HCT116 (cell line): Measurements from ENCODE around the gene HEY2. TPM values are rescaled to one million over a fixed set of nuclear protein-coding genes. Genes with fewer than 3 reads are reported as not detected.

ENCODE experiments used
- ATAC-seq: fragments of 200-7000 bp; cut with Tn5 transposase; 2 replicates; pipeline ENCODE4 v1.9.1; 2020; ENCODE audit warnings: mild to moderate bottlenecking, moderate library complexity
- BruUV-seq: library from RNA; stranded (reverse); fragments of 400-500 nt; replicated peaks from 2 replicates; lab custom pipeline; 2021; lab: Mats Ljungman, UMichigan
- CTCF ChIA-PET: fragments of 300-600 bp; sonication (Branson Sonifier 250); formaldehyde crosslinking; loops from one replicate; lab custom pipeline; 2021; ENCODE audit warnings: antibody characterized with exemption; lab: Charles Lee
- POLR2A ChIA-PET: fragments of 300-600, 350-600 bp; sonication (Branson Sonifier 250); formaldehyde crosslinking; loops from one replicate; lab custom pipeline; 2021; ENCODE audit warnings: antibody characterized with exemption; lab: Charles Lee
- RAD21 ChIA-PET, 2 experiments: fragments of 300-600 bp; sonication (Branson Sonifier 250); formaldehyde crosslinking; loops; one replicate each; lab custom pipeline; 2023; ENCODE audit warnings: low total read pairs in 2 of 2; ENCODE audit not compliant: uncharacterized antibody in 2 of 2, unreplicated experiment in 2 of 2, low non-redundant PET in 1 of 2; lab: Charles Lee
- DNase-seq: peaks from one replicate; pipeline ENCODE4 v3.0.0-alpha.2; 2010; ENCODE audit warnings: low read depth, low spot score
- H2AFZ ChIP-seq: fragments of 200-600 bp; shearing (Covaris generic), sonication (generic); 2 replicates; pipeline ENCODE4 v1.6.1; 2017; ENCODE audit warnings: low read depth, mixed run types, mixed read lengths, antibody characterized with exemption, low read length; ENCODE audit not compliant: poor library complexity, severe bottlenecking
- H3K27ac ChIP-seq: 2 replicates; pipeline ENCODE4 v1.5.1; 2012; ENCODE audit warnings: low read depth, low read length
- H3K27me3 ChIP-seq: fragments of 200-600 bp; sonication (generic); 2 replicates; pipeline ENCODE4 v1.6.1; 2016; ENCODE audit warnings: mixed run types, low read length, mixed read lengths; ENCODE audit not compliant: insufficient read depth
- H3K36me3 ChIP-seq, 2 experiments: fragments of 200-500 bp in 1 of 2; fragments of 200-600 bp in 1 of 2; sonication (Bioruptor generic) in 1 of 2; sonication (generic) in 1 of 2; 2 replicates each; pipeline versions ENCODE4 v1.5.1 to v1.6.1; 2014 to 2016; ENCODE audit warnings: low read length in 2 of 2, inconsistent platforms in 1 of 2, mixed read lengths in 1 of 2, mixed run types in 1 of 2; ENCODE audit not compliant: insufficient read depth in 2 of 2, control insufficient read depth in 1 of 2
- H3K4me1 ChIP-seq, 2 experiments: fragments of 200-600 bp in 1 of 2; sonication (generic) in 1 of 2; 2 replicates each; pipeline versions ENCODE4 v1.5.1 to v1.6.1; 2012 to 2017; ENCODE audit warnings: low read length in 2 of 2, inconsistent platforms in 1 of 2, mild to moderate bottlenecking in 1 of 2, mixed read lengths in 1 of 2, mixed run types in 1 of 2, moderate library complexity in 1 of 2; ENCODE audit not compliant: insufficient read depth in 2 of 2, control insufficient read depth in 1 of 2
- H3K4me2 ChIP-seq: fragments of 200-600 bp; sonication (generic); 2 replicates; pipeline ENCODE4 v1.6.1; 2017; ENCODE audit warnings: mixed run types, low read length, mixed read lengths
- H3K4me3 ChIP-seq, 2 experiments: fragments of 200-600 bp in 1 of 2; sonication (generic) in 1 of 2; replicated peaks in 1 of 2; 2 replicates each; pipeline ENCODE4 v1.5.1; 2011 to 2016; ENCODE audit warnings: low read length in 2 of 2, control low read depth in 1 of 2, low read depth in 1 of 2, mild to moderate bottlenecking in 1 of 2, mixed read lengths in 1 of 2, mixed run types in 1 of 2
- H3K79me2 ChIP-seq: fragments of 200-600 bp; sonication (generic); 2 replicates; pipeline ENCODE4 v1.6.1; 2017; ENCODE audit warnings: mild to moderate bottlenecking, mixed run types, low read length, moderate library complexity, mixed read lengths; ENCODE audit not compliant: insufficient read depth
- H3K9ac ChIP-seq: fragments of 200-600 bp; sonication (generic); 2 replicates; pipeline ENCODE4 v1.6.1; 2016; ENCODE audit warnings: low read length, mixed read lengths
- H3K9me2 ChIP-seq: fragments of 200-600 bp; sonication (generic), shearing (Covaris generic); 2 replicates; pipeline ENCODE4 v1.6.1; 2017; ENCODE audit warnings: mixed run types, mild to moderate bottlenecking, moderate library complexity; ENCODE audit not compliant: insufficient read depth
- H3K9me3 ChIP-seq, 2 experiments: fragments of 200-500 bp in 1 of 2; fragments of 200-600 bp in 1 of 2; sonication (Bioruptor generic) in 1 of 2; sonication (generic) in 1 of 2; 2 replicates each; pipeline ENCODE4 v1.6.1; 2014 to 2017; ENCODE audit warnings: low read length in 2 of 2, mixed read lengths in 2 of 2, inconsistent platforms in 1 of 2, low read depth in 1 of 2, mild to moderate bottlenecking in 1 of 2, mixed run types in 1 of 2, moderate library complexity in 1 of 2; ENCODE audit not compliant: control insufficient read depth in 1 of 2, insufficient read depth in 1 of 2
- H4K20me1 ChIP-seq: fragments of 200-600 bp; sonication (generic), shearing (Covaris generic); 2 replicates; pipeline ENCODE4 v1.6.1; 2017; ENCODE audit warnings: mixed run types, mild to moderate bottlenecking, moderate library complexity; ENCODE audit not compliant: insufficient read depth
- ATF3 ChIP-seq: IDR thresholded peaks from 2 replicates; pipeline ENCODE4 v1.6.1; 2012
- CTCF ChIP-seq, 3 experiments: fragments of 200-600 bp in 1 of 3; sonication (generic) in 1 of 3; IDR thresholded peaks in 2 of 3; conservative IDR thresholded peaks in 1 of 3; 2 replicates each; pipeline ENCODE4 v1.5.1; 2012 to 2017; ENCODE audit warnings: low read depth in 2 of 3, low read length in 2 of 3, antibody characterized with exemption in 1 of 3, borderline replicate concordance in 1 of 3, control low read depth in 1 of 3, mild to moderate bottlenecking in 1 of 3, mixed read lengths in 1 of 3, mixed run types in 1 of 3, moderate library complexity in 1 of 3; ENCODE audit not compliant: insufficient read depth in 1 of 3
- EGR1 ChIP-seq: IDR thresholded peaks from 2 replicates; pipeline ENCODE4 v1.6.1; 2012; ENCODE audit warnings: low read depth
- EZH2phosphoT487 ChIP-seq: fragments of 200-600 bp; IDR thresholded peaks from 2 replicates; pipeline ENCODE4 v1.6.1; 2018; ENCODE audit warnings: antibody characterized with exemption, borderline replicate concordance
- JUND ChIP-seq: IDR thresholded peaks from 2 replicates; pipeline ENCODE4 v1.6.1; 2012
- POLR2A ChIP-seq: IDR thresholded peaks from 2 replicates; pipeline ENCODE4 v1.7.0; 2011; ENCODE audit warnings: borderline replicate concordance; ENCODE audit not compliant: insufficient read depth, insufficient read length; ENCODE audit errors: extremely low read depth
- RAD21 ChIP-seq: IDR thresholded peaks from 2 replicates; pipeline ENCODE4 v1.6.1; 2012; ENCODE audit warnings: low read depth, mild to moderate bottlenecking
- SRF ChIP-seq: IDR thresholded peaks from 2 replicates; pipeline ENCODE4 v1.6.1; 2012; ENCODE audit warnings: low read depth
- YY1 ChIP-seq: IDR thresholded peaks from 2 replicates; pipeline ENCODE4 v1.6.1; 2011; ENCODE audit warnings: low read length, low read depth, moderate library complexity, mild to moderate bottlenecking; ENCODE audit not compliant: insufficient replicate concordance; ENCODE audit errors: extremely low read depth
- ZNF274 ChIP-seq: fragments of 200-500 bp; sonication (Bioruptor generic); IDR thresholded peaks from 2 replicates; pipeline ENCODE4 v1.6.1; 2014; ENCODE audit warnings: mild to moderate bottlenecking, low read depth, low read length, inconsistent platforms
- intact Hi-C: fragments of 100-400 bp; cut with micrococcal nuclease; formaldehyde crosslinking; loops from 2 replicates; pipeline ENCODE4 v1.10.0; 2022
- total RNA-seq: library from RNA; stranded (reverse); gene quantifications from one replicate; pipeline ENCODE4 v1.2.1, GENCODE V29; 2021; ENCODE audit not compliant: unreplicated experiment
- TF ChIP-seq, protein P1 (sequence below): IDR thresholded peaks from 2 replicates; pipeline ENCODE4 v1.6.1; 2012

HEY2 gene
- total RNA-seq, 1 experiment from 2014 or later, result not detected

DNA sequence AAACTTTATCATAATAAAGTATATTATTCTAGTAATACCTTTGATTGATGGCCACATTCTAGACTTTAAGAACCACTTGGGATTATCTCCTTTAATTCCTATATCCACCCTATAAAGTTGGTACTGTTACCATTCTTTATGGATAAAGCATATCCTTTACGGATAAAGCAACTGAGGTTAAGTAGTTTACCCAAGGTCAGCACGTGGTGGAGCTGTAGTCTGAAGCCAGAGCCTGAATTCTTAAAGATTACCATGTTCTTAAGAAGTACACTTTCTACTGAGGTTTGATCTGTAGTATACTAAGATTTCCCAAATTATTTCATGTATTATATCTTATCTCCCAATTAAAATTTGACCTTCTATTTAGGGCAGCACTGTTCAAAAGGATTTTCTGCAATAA is 38.4 kb downstream of the HEY2 start:
- no peak for ATAC-seq
- no peaks in the 10 kb centered on the region for H3K9me2 ChIP-seq
- TF ChIP-seq, protein P1, sequence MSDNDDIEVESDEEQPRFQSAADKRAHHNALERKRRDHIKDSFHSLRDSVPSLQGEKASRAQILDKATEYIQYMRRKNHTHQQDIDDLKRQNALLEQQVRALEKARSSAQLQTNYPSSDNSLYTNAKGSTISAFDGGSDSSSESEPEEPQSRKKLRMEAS, result 0 out of 2 replicates have a peak, but pooled peaks have one; percentile 17
- TF ChIP-seq JUND (no peak), ZNF274 (no peak), SRF (no peak), POLR2A (no peak), YY1 (no peak), EZH2phosphoT487 (no peak), ATF3 (no peak), CTCF (IDR thresholded peaks at IDR 0.05 in 2 of 3, conservative IDR thresholded peaks at IDR 0.05 in 1 of 3; ENCODE audit: borderline replicate concordance in 1 of 3, insufficient read depth in 1 of 3, low read depth in 2 of 3, low read length in 2 of 3) (peak in 2 of 3 experiments; percentile 27 to 31; a peak in 3 of 6 replicates), RAD21 (peak; percentile 59), EGR1 (no peak)
- H3K4me1 ChIP-seq, result peaks cover 14 to 20% of the 10 kb centered on the region in 2 experiments; a peak in 3 of 4 replicates
- H4K20me1 ChIP-seq, result no peaks in the 10 kb centered on the region
- H3K4me2 ChIP-seq, result no peak overlapping the region
- intact Hi-C loops, result no loop called here
- H2AFZ ChIP-seq, result peak overlapping the region; percentile 5
- no peak overlapping the region for H3K4me3 ChIP-seq
- H3K27ac ChIP-seq, result no peak overlapping the region
- CTCF ChIA-PET, result interaction anchor here (0.7 to 2.1 kb wide), 2 partner anchors 169 to 186 kb away, joined by 3 to 7 read pairs; partner anchors contain the start of gene HINT3
- no peaks in the 10 kb centered on the region for H3K79me2 ChIP-seq
- RAD21 ChIA-PET, result no interaction called here
- H3K9ac ChIP-seq, result no peak overlapping the region
- POLR2A ChIA-PET, result no interaction called here
- no peaks in the 10 kb centered on the region for H3K27me3 ChIP-seq
- DNase-seq, result no peak
- no TSS peak for BruUV-seq
- no peaks in the 10 kb centered on the region for H3K9me3 ChIP-seq
- no peaks in the 10 kb centered on the region for H3K36me3 ChIP-seq
